ENCODE data around the gene LRRC10B. TPM values are rescaled to one million over a fixed set of nuclear protein-coding genes. Genes with fewer than 3 reads are reported as not detected.

The LRRC10B gene
- total and polyA plus RNA-seq, 4 donors, result 9.2 to 29.3 (median 11.5) TPM

DNA sequence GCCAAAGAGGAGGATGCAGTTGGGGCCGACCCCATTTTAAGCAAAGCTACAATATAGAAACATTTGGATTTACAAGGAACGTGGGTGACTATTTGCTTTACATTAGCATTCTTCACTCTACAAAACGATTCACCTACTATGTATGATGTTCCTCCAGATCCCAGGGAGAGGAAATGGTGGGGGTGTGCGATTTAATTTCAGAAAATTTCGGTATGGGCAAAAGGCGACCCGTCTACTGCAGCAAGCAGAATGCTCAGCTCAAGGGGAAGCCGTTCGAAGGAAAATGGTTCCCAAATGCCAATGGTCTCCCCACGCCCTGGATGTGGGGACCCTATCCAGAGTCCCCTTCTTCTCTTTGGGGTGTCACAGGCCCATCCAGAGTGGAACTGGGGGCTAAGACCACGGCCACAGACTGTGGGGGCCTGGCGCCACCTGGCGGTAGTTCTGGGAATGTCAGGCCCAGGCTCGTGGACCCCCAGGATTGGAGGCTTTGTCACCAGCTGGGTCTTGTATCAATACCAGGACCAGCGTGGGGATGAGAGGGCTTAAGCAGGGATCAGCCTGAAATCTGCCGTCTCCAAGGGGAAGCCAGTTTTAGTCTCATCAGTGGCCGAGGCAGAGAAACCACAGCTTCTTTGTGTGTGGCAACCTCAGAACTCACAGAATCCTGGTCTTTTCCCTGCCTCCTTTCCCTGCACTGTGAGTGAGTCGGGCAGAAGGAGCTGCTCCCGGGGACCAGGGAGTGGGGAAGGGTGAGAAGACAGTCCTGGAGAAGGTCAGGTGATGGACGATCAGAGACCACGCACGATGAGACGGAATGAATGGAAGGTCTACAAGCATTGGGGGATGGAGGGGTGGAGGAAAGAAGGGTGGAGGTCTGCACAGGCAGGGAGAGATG is 8.4 kb downstream of the LRRC10B start:
- no peaks in the 10 kb centered on the region for H3K27me3 ChIP-seq (ENCODE audit: control insufficient read depth in 3 of 3, insufficient read depth in 3 of 3, low read length in 2 of 3)
- no peak for ATAC-seq (ENCODE audit: insufficient read depth, low FRiP score)
- H3K4me1 ChIP-seq (ENCODE audit: control insufficient read depth in 5 of 5, insufficient read depth in 5 of 5, low read length in 5 of 5), result peaks cover 0 to 19% (median 4%) of the 10 kb centered on the region in 5 donors
- peaks cover 0 to 2% (median 0%) of the 10 kb centered on the region in 4 donors for H3K36me3 ChIP-seq (ENCODE audit: control insufficient read depth in 4 of 4, insufficient read depth in 4 of 4, low read length in 4 of 4)
- H3K4me3 ChIP-seq, result no peak overlapping the region
- peak; percentile 61 for TF ChIP-seq CTCF (IDR thresholded peaks at IDR 0.05; ENCODE audit: control extremely low read depth, extremely low read depth)
- peak; percentile 63 to 78 (median 69) for DNase-seq
- WGBS, 2 donors, result 25 to 30% methylated on average over 23 of the region's 23 CpGs
- H3K9me3 ChIP-seq (ENCODE audit: control insufficient read depth in 4 of 4, insufficient read depth in 3 of 4, low read length in 3 of 4), result no peaks in the 10 kb centered on the region
- no peak overlapping the region for H3K27ac ChIP-seq (ENCODE audit: low read depth in 1 of 2, low read length in 1 of 2)
- H3K9ac ChIP-seq (ENCODE audit: insufficient read depth in 1 of 2, low read length in 2 of 2), result peak overlapping the region; percentile 7 to 25

- Histone ChIP-seq H3K9me3 (ENCODE audit: control insufficient read depth in 4 of 4, insufficient read depth in 3 of 4, low read length in 3 of 4) (no peaks in the 10 kb centered on the region), H3K27me3 (ENCODE audit: control insufficient read depth in 3 of 3, insufficient read depth in 3 of 3, low read length in 2 of 3) (no peaks in the 10 kb centered on the region), H3K36me3 (ENCODE audit: control insufficient read depth in 4 of 4, insufficient read depth in 4 of 4, low read length in 4 of 4) (peaks cover 0 to 2% (median under 1%) of the 10 kb centered on the region in 4 donors), H3K9ac (ENCODE audit: insufficient read depth in 1 of 2, low read length in 2 of 2) (no peak overlapping the region), H3K4me3 (no peak overlapping the region), H3K27ac (ENCODE audit: low read depth in 1 of 2, low read length in 1 of 2) (no peak overlapping the region), H3K4me1 (ENCODE audit: control insufficient read depth in 5 of 5, insufficient read depth in 5 of 5, low read length in 5 of 5) (peaks cover 0 to 13% (median 4%) of the 10 kb centered on the region in 5 donors)
- ATAC-seq (ENCODE audit: insufficient read depth, low FRiP score) (no peak), DNase-seq (no peak)
- no peak for TF ChIP-seq CTCF (IDR thresholded peaks at IDR 0.05; ENCODE audit: control extremely low read depth, extremely low read depth)
- 88 to 91% methylated on average over 20 to 23 of the region's 23 CpGs for WGBS, 2 donors
These were observed 9.7 kb downstream of the LRRC10B start for GRCh38 chr11:61518032-61518795.

DNA sequence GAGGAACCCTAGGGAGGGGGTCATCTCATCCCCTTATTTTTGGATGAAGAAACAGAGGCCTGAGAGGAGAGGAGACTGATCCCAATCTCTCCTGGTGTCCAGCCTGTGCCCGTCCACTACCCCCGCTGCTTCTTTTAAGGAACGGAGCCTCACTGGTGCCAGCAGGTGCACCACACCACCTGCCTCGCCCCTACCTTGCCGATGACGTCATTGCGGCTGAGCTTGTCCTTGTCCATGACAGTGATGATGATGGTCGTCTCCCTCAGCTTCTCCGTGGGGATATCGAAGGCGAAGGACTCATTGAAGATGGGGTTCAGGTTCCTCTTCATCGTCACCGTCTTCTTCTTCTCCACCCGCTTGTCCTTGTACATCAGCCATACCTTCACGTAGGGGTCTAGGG is 14.3 kb downstream of the LRRC10B start:
- ATAC-seq (ENCODE audit: insufficient read depth, low FRiP score) (no peak), DNase-seq (no peak)
- Histone ChIP-seq H3K4me3 (no peak overlapping the region), H3K9me3 (ENCODE audit: control insufficient read depth in 4 of 4, insufficient read depth in 3 of 4, low read length in 3 of 4) (no peaks in the 10 kb centered on the region), H3K4me1 (ENCODE audit: control insufficient read depth in 5 of 5, insufficient read depth in 5 of 5, low read length in 5 of 5) (no peaks in the 10 kb centered on the region), H3K27me3 (ENCODE audit: control insufficient read depth in 3 of 3, insufficient read depth in 3 of 3, low read length in 2 of 3) (no peaks in the 10 kb centered on the region), H3K36me3 (ENCODE audit: control insufficient read depth in 4 of 4, insufficient read depth in 4 of 4, low read length in 4 of 4) (peaks cover 0 to 2% (median under 1%) of the 10 kb centered on the region in 4 donors), H3K27ac (ENCODE audit: low read depth in 1 of 2, low read length in 1 of 2) (no peak overlapping the region), H3K9ac (ENCODE audit: insufficient read depth in 1 of 2, low read length in 2 of 2) (no peak overlapping the region)
- WGBS, 2 donors, result 92 to 93% methylated on average over 15 of the region's 15 CpGs
- TF ChIP-seq CTCF (IDR thresholded peaks at IDR 0.05; ENCODE audit: control extremely low read depth, extremely low read depth), result no peak
